HPDE6-E6E7 (cell line): Measurements from ENCODE around the gene AHI1.

Source experiments
- DNase-seq: peaks from one replicate; pipeline ENCODE4 v3.0.0; 2011; ENCODE audit warnings: missing footprints; ENCODE audit errors: extremely low spot score

AHI1 gene

GRCh38 chr6:135328136-135328535, 169.4 kb downstream of the AHI1 start:
- DNase-seq, result no peak

GRCh38 chr6:135325624-135326424, 171.7 kb downstream of the AHI1 start:
- no peak for DNase-seq

GRCh38 chr6:135324531-135324930, 173.0 kb downstream of the AHI1 start:
- no peak for DNase-seq

- no peak for DNase-seq
Measured at GRCh38 chr6:135323979-135324378, 173.6 kb downstream of the AHI1 start.

- DNase-seq, result no peak
Measured at GRCh38 chr6:135323202-135323668, 174.3 kb downstream of the AHI1 start.

- DNase-seq, result no peak
Measured at GRCh38 chr6:135322427-135323201, 174.9 kb downstream of the AHI1 start.

GRCh38 chr6:135320721-135321621, 176.6 kb downstream of the AHI1 start:
- DNase-seq, result no peak

GRCh38 chr6:135319819-135320218, 177.7 kb downstream of the AHI1 start:
- DNase-seq, result no peak

- DNase-seq, result no peak
Measured at GRCh38 chr6:135318738-135319469, 178.6 kb downstream of the AHI1 start.

GRCh38 chr6:135314543-135314942, 183.0 kb downstream of the AHI1 start:
- no peak for DNase-seq

- no peak for DNase-seq
Measured at GRCh38 chr6:135311446-135312200, 185.9 kb downstream of the AHI1 start.

- DNase-seq, result no peak
Measured at GRCh38 chr6:135310291-135310690, 187.2 kb downstream of the AHI1 start.

GRCh38 chr6:135306740-135307420, 190.7 kb downstream of the AHI1 start:
- DNase-seq, result no peak

- DNase-seq, result no peak
Measured at GRCh38 chr6:135306166-135306565, 191.4 kb downstream of the AHI1 start.

- DNase-seq, result no peak
Measured at GRCh38 chr6:135305684-135306083, 191.9 kb downstream of the AHI1 start.

- DNase-seq, result no peak
Measured at GRCh38 chr6:135304883-135305282, 192.7 kb downstream of the AHI1 start.

- no peak for DNase-seq
Measured at GRCh38 chr6:135301304-135301703, 196.2 kb downstream of the AHI1 start.

GRCh38 chr6:135300576-135300975, 197.0 kb downstream of the AHI1 start:
- no peak for DNase-seq

GRCh38 chr6:135299256-135299655, 198.3 kb downstream of the AHI1 start:
- no peak for DNase-seq

- DNase-seq, result no peak
Measured at GRCh38 chr6:135298455-135298854, 199.1 kb downstream of the AHI1 start.
